Aorta (tissue), 5 donors: Measurements from ENCODE around the gene OOSP4A. TPM values are rescaled to one million over a fixed set of nuclear protein-coding genes. Genes with fewer than 3 reads are reported as not detected.

Experiments
- ATAC-seq: fragments of 200-7000 bp; cut with Tn5 transposase; one replicate; pipeline ENCODE4 v1.9.1; 2022; ENCODE audit warnings: moderate library complexity; ENCODE audit not compliant: low FRiP score
- DNase-seq, 2 donors: peaks; one replicate each; pipeline ENCODE4 v3.0.0-alpha.2; 2020
- H3K27ac ChIP-seq, 2 donors: one replicate each; pipeline ENCODE4 v1.5.1; 2013; ENCODE audit warnings: low read length in 2 of 2, mild to moderate bottlenecking in 2 of 2, moderate library complexity in 2 of 2, control low read depth in 1 of 2, inconsistent platforms in 1 of 2, low read depth in 1 of 2
- H3K27me3 ChIP-seq, 2 donors: one replicate each; pipeline ENCODE4 v1.6.1; 2013; ENCODE audit warnings: control low read depth in 1 of 2, low read length in 1 of 2, mild to moderate bottlenecking in 1 of 2, moderate library complexity in 1 of 2; ENCODE audit not compliant: insufficient read depth in 2 of 2, control insufficient read depth in 1 of 2
- H3K36me3 ChIP-seq, 2 donors: one replicate each; pipeline ENCODE4 v1.6.1; 2013; ENCODE audit warnings: control low read depth in 1 of 2, low read length in 1 of 2, mild to moderate bottlenecking in 1 of 2; ENCODE audit not compliant: insufficient read depth in 2 of 2, control insufficient read depth in 1 of 2
- H3K4me1 ChIP-seq, 2 donors: one replicate each; pipeline ENCODE4 v1.6.1; 2013; ENCODE audit warnings: low read length in 2 of 2, control low read depth in 1 of 2, mild to moderate bottlenecking in 1 of 2, moderate library complexity in 1 of 2; ENCODE audit not compliant: insufficient read depth in 2 of 2, control insufficient read depth in 1 of 2
- H3K4me3 ChIP-seq, 2 donors: one replicate each; pipeline ENCODE4 v1.5.1; 2013; ENCODE audit warnings: low read length in 2 of 2, control low read depth in 1 of 2, mild to moderate bottlenecking in 1 of 2
- H3K9me3 ChIP-seq: one replicate; pipeline ENCODE4 v1.6.1; 2013; ENCODE audit warnings: mild to moderate bottlenecking, low read length; ENCODE audit not compliant: control insufficient read depth
- WGBS, 2 donors: extraction: QIAGEN DNeasy Blood & Tissue Kit; methylation state at CpG; one replicate each; pipeline ENCODE4 v1.1.7; 2013; 5-methylcytosine and 5-hydroxymethylcytosine counted together
- intact Hi-C, 2 donors: fragments of 100-400 bp; cut with DNase I; formaldehyde crosslinking; loops; one replicate each; pipeline versions ENCODE4 v1.14.2 to v1.15.0; 2022
- polyA plus RNA-seq, 2 donors: library from polyadenylated mRNA; stranded (reverse); fragments of 200-250 nt; gene quantifications; one replicate each; pipeline ENCODE4 v1.2.3, GENCODE V29; 2013
- total RNA-seq, 2 donors: library from RNA; stranded (reverse); fragmentation: NEBNext Ultra II Directional; extraction: Animal tissue kit (Norgen Biotek cat#: 25700); gene quantifications; one replicate each; pipeline ENCODE4 v1.2.1, GENCODE V29; 2021
- donor health status: healthy with polysubstance abuse.
- donor health status: Bipolar disorder and iron deficiency.
- donor health status: DM: no; HTN: no; CAD: no.
- donor health status: DM: no; HTN: no; CAD: no.
- donor health status: DM: yes; HTN: yes; CAD: no.

OOSP4A gene
- total and polyA plus RNA-seq, 4 donors = not detected

- Histone ChIP-seq H3K36me3 (no peaks in the 10 kb centered on the region), H3K27ac (no peak overlapping the region), H3K27me3 (no peaks in the 10 kb centered on the region), H3K4me1 (no peaks in the 10 kb centered on the region), H3K4me3 (no peak overlapping the region), H3K9me3 (no peaks in the 10 kb centered on the region)
- WGBS, 2 donors = 78 to 79% methylated on average over 5 of the region's 5 CpGs
- intact Hi-C loops = no loop called here
- DNase-seq = no peak
- ATAC-seq = no peak
Observed at GRCh38 chr11:59992425-59992824, 28.6 kb downstream of the OOSP4A start.

- Histone ChIP-seq H3K9me3 (no peaks in the 10 kb centered on the region), H3K27me3 (no peaks in the 10 kb centered on the region), H3K4me1 (no peaks in the 10 kb centered on the region), H3K36me3 (no peaks in the 10 kb centered on the region), H3K27ac (no peak overlapping the region), H3K4me3 (no peak overlapping the region)
- ATAC-seq = no peak
- DNase-seq = no peak
- 32 to 40% methylated on average over 2 of the region's 2 CpGs for WGBS, 2 donors
- intact Hi-C loops = no loop called here
Observed at GRCh38 chr11:59997800-59998199, 34.0 kb downstream of the OOSP4A start.

GRCh38 chr11:59999691-60000090 lies 35.9 kb downstream of the OOSP4A start:
- WGBS, 2 donors = 36 to 38% methylated on average over 4 of the region's 4 CpGs
- no peak for DNase-seq
- Histone ChIP-seq H3K27me3 (no peaks in the 10 kb centered on the region), H3K4me3 (no peak overlapping the region), H3K4me1 (no peaks in the 10 kb centered on the region), H3K36me3 (no peaks in the 10 kb centered on the region), H3K9me3 (no peaks in the 10 kb centered on the region), H3K27ac (no peak overlapping the region)
- no peak for ATAC-seq
- intact Hi-C loops = no loop called here

- Histone ChIP-seq H3K36me3 (no peaks in the 10 kb centered on the region), H3K27me3 (no peaks in the 10 kb centered on the region), H3K4me3 (no peak overlapping the region), H3K9me3 (no peaks in the 10 kb centered on the region), H3K27ac (no peak overlapping the region), H3K4me1 (no peaks in the 10 kb centered on the region)
- DNase-seq = no peak
- 79 to 86% methylated on average over 2 of the region's 2 CpGs for WGBS, 2 donors
- intact Hi-C loops = no loop called here
- no peak for ATAC-seq
Observed at GRCh38 chr11:60003729-60004128, 39.9 kb downstream of the OOSP4A start.

- Histone ChIP-seq H3K27ac (no peak overlapping the region), H3K27me3 (no peaks in the 10 kb centered on the region), H3K36me3 (no peaks in the 10 kb centered on the region), H3K4me1 (no peaks in the 10 kb centered on the region), H3K4me3 (no peak overlapping the region), H3K9me3 (no peaks in the 10 kb centered on the region)
- DNase-seq (no peak), ATAC-seq (no peak)
- intact Hi-C loops = no loop called here
- 87 to 91% methylated on average over 1 of the region's 1 CpG for WGBS, 2 donors
Observed at GRCh38 chr11:60005360-60005759, 41.5 kb downstream of the OOSP4A start.

- no peak for DNase-seq
- Histone ChIP-seq H3K4me1 (no peaks in the 10 kb centered on the region), H3K4me3 (no peak within 1 kb of the TSS), H3K36me3 (no peaks in the 10 kb centered on the region), H3K27me3 (no peaks in the 10 kb centered on the region), H3K9me3 (no peaks in the 10 kb centered on the region), H3K27ac (no peak within 1 kb of the TSS)
- no peak for ATAC-seq
- WGBS, 2 donors = 94 to 97% methylated on average over 1 of the region's 1 CpG
- intact Hi-C loops = no loop called here
Observed at GRCh38 chr11:60016881-60017280, 53.0 kb downstream of the OOSP4A start, which contains the start of gene OOSP4B. OOSP4B (plus strand) TSS chr11:60017181.

- intact Hi-C loops = no loop called here
- 5 to 8% methylated on average over 8 of the region's 8 CpGs for WGBS, 2 donors
- ATAC-seq = no peak
Observed at GRCh38 chr11:60018058-60018457, 54.2 kb downstream of the OOSP4A start.

More at GRCh38 chr11:60018058-60018457, 54.2 kb downstream of the OOSP4A start:
- H3K27me3 ChIP-seq = no peaks in the 10 kb centered on the region
- H3K27ac ChIP-seq = no peak overlapping the region
- no peaks in the 10 kb centered on the region for H3K4me1 ChIP-seq
- no peak for DNase-seq
- no peaks in the 10 kb centered on the region for H3K36me3 ChIP-seq
- no peak overlapping the region for H3K4me3 ChIP-seq
- H3K9me3 ChIP-seq = no peaks in the 10 kb centered on the region

Other genes with a start within 250 kb of the OOSP4A start
- gene STX3, start 208.7 kb upstream of the OOSP4A start, total RNA-seq = 10 to 100 TPM; 22.5 to 23.2 TPM
- gene STX3, start 208.7 kb upstream of the OOSP4A start, polyA plus RNA-seq = 10 to 100 TPM; 12.7 to 21.0 TPM
- 10 to 100 TPM; 25.3 to 29.1 TPM for gene MRPL16, start 153.3 kb upstream of the OOSP4A start, total RNA-seq
- gene MRPL16, start 153.3 kb upstream of the OOSP4A start, polyA plus RNA-seq = 10 to 100 TPM; 25.0 to 46.5 TPM
- gene CBLIF, start 118.5 kb upstream of the OOSP4A start, total RNA-seq = not detected
- gene CBLIF, start 118.5 kb upstream of the OOSP4A start, polyA plus RNA-seq = under 1 TPM in 1 of 2 donors, not detected in 1; 0.05 TPM
- gene TCN1, start 97.5 kb upstream of the OOSP4A start, total RNA-seq = not detected
- gene TCN1, start 97.5 kb upstream of the OOSP4A start, polyA plus RNA-seq = not detected
- not detected for gene OOSP3, start 85.3 kb upstream of the OOSP4A start, total RNA-seq
- gene OOSP3, start 85.3 kb upstream of the OOSP4A start, polyA plus RNA-seq = not detected
- gene OOSP1, start 25.6 kb upstream of the OOSP4A start, total RNA-seq = not detected
- not detected for gene OOSP1, start 25.6 kb upstream of the OOSP4A start, polyA plus RNA-seq
- gene OOSP4B, start 53.1 kb downstream of the OOSP4A start, total RNA-seq = not detected
- gene OOSP4B, start 53.1 kb downstream of the OOSP4A start, polyA plus RNA-seq = not detected
- not detected for gene OOSP2, start 76.4 kb downstream of the OOSP4A start, total RNA-seq
- not detected for gene OOSP2, start 76.4 kb downstream of the OOSP4A start, polyA plus RNA-seq
- not detected for gene MS4A3, start 92.6 kb downstream of the OOSP4A start, total RNA-seq
- gene MS4A3, start 92.6 kb downstream of the OOSP4A start, polyA plus RNA-seq = not detected
- 1 to 10 TPM in 1 of 2 donors, under 1 TPM in 1; 0.55 to 8.2 TPM for gene MS4A2, start 124.6 kb downstream of the OOSP4A start, total RNA-seq
- 1 to 10 TPM in 1 of 2 donors, under 1 TPM in 1; 0.51 to 2.5 TPM for gene MS4A2, start 124.6 kb downstream of the OOSP4A start, polyA plus RNA-seq
- gene MS4A6A, start 219.1 kb downstream of the OOSP4A start, total RNA-seq = 100 to 1,000 TPM in 1 of 2 donors, 10 to 100 TPM in 1; 76.9 to 214 TPM
- 100 to 1,000 TPM in 1 of 2 donors, 10 to 100 TPM in 1; 22.5 to 130 TPM for gene MS4A6A, start 219.1 kb downstream of the OOSP4A start, polyA plus RNA-seq